ENCODE data around the gene MIA2. TPM values are rescaled to one million over a fixed set of nuclear protein-coding genes. Genes with fewer than 3 reads are reported as not detected.
A peak's percentile ranks its signal among the peaks of the same experiment; 100 is the strongest.

The MIA2 gene
- total and polyA plus RNA-seq, 4 experiments from 2014 or later, result 19.0 to 26.7 (median 26.2) TPM

DNA sequence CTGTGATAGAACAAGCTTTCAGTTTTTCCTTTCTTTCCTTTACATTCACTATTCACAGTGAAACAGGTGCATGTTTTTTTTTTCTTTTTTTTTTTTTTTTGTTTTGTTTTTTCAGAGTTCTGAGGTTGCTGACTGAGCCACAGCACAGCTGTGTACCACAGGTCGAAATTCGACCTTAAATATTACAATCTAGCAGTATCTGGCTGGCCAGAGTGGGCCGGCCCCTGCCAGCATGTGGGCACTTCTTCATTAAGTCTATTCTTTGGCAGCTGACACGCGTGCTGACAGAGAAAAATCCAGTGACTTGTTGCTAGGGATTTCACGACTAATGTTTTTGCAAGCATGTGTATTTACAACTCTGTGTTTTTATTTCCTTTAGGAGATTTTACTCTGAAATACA, 164.7 kb downstream of the MIA2 start:
- intact Hi-C loops (cut with micrococcal nuclease), result no loop called here

GRCh38 chr14:39406560-39406959, 172.8 kb downstream of the MIA2 start:
- peaks cover 0 to 4% (median 0%) of the 10 kb centered on the region in 8 donors for H3K9me3 Mint-ChIP-seq
- H3K4me3 Mint-ChIP-seq, result no peak overlapping the region
- H3K4me3 ChIP-seq (ENCODE audit: low read length in 2 of 2), result no peak overlapping the region
- ChIA-PET POLR2A (ENCODE audit: partially characterized antibody) (interaction anchor here (1.0 kb wide), 1 partner anchor 26 kb away, joined by 3 read pairs; the partner anchor contains the start of gene FBXO33), CTCF (ENCODE audit: partially characterized antibody) (no interaction called here)
- intact Hi-C loops (cut with micrococcal nuclease), result no loop called here
- H3K27ac ChIP-seq (ENCODE audit: low read depth, low read length), result no peak overlapping the region
- DNase-seq, result no peak
- no peaks in the 10 kb centered on the region for H3K9me3 ChIP-seq (ENCODE audit: control insufficient read depth in 1 of 2, low read length in 2 of 2)
- H3K4me1 Mint-ChIP-seq, result peaks cover 24 to 54% (median 29%) of the 10 kb centered on the region in 4 donors
- H3K27ac Mint-ChIP-seq, result peak overlapping the region in 1 of 7 donors; percentile 43
- no peaks in the 10 kb centered on the region for H3K27me3 ChIP-seq (ENCODE audit: insufficient read depth, low read length)
- no peaks in the 10 kb centered on the region for H3K27me3 Mint-ChIP-seq
- no peaks in the 10 kb centered on the region for H3K36me3 ChIP-seq (ENCODE audit: insufficient read depth, low read length)
- no peaks in the 10 kb centered on the region for H3K4me1 ChIP-seq (ENCODE audit: insufficient read depth, low read length)
- H3K36me3 Mint-ChIP-seq, result peaks cover 18 to 21% of the 10 kb centered on the region in 2 donors

More for the DNA sequence above, 164.7 kb downstream of the MIA2 start:
- POLR2A ChIA-PET (ENCODE audit: partially characterized antibody), result no interaction called here
- Histone ChIP-seq H3K36me3 (ENCODE audit: insufficient read depth, low read length) (peaks cover 26% of the 10 kb centered on the region), H3K27me3 (ENCODE audit: insufficient read depth, low read length) (no peaks in the 10 kb centered on the region), H3K4me1 (ENCODE audit: insufficient read depth, low read length) (no peaks in the 10 kb centered on the region), H3K4me3 (ENCODE audit: low read length in 2 of 2) (no peak overlapping the region), H3K9me3 (ENCODE audit: control insufficient read depth in 1 of 2, low read length in 2 of 2) (no peaks in the 10 kb centered on the region), H3K27ac (ENCODE audit: low read depth, low read length) (no peak overlapping the region)
- Mint-ChIP-seq H3K9me3 (no peaks in the 10 kb centered on the region), H3K27ac (no peak overlapping the region), H3K4me1 (peaks cover 0 to 10% (median 3%) of the 10 kb centered on the region in 4 donors), H3K4me3 (no peak overlapping the region), H3K36me3 (peaks cover 44 to 49% of the 10 kb centered on the region in 2 donors), H3K27me3 (no peaks in the 10 kb centered on the region)
- DNase-seq, result no peak
- CTCF ChIA-PET (ENCODE audit: partially characterized antibody), result interaction anchor here (1.0 to 1.2 kb wide), 2 partner anchors 16 to 31 kb away, joined by 3 read pairs; no protein-coding TSS in a partner anchor

DNA sequence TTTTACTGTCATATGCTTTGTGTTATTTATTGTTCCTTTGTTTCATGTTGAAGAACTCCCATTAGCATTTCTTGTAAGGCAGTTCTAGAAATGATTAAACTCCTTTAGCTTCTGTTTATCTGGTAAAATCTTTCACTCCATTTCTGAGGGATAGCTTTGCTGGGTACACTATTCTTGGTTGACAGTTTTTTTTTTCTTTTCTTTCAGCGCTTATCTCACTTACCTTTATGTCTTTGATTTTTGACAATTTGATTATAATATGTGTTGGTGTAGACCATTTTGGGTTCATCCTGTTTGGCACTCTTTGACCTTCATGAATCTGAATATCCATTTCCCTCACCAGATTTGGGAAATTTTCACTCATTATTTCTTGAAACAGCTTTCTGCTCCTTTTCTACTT, 182.4 kb downstream of the MIA2 start:
- H3K27me3 ChIP-seq (ENCODE audit: insufficient read depth, low read length), result no peaks in the 10 kb centered on the region
- H3K9me3 Mint-ChIP-seq, result peaks cover 0 to 26% (median 17%) of the 10 kb centered on the region in 8 donors
- peaks cover 42 to 63% of the 10 kb centered on the region in 2 donors for H3K36me3 Mint-ChIP-seq
- H3K4me3 Mint-ChIP-seq, result peak overlapping the region in 2 of 8 donors; percentile 32 to 58
- peaks cover 4 to 5% of the 10 kb centered on the region in 2 donors for H3K9me3 ChIP-seq (ENCODE audit: control insufficient read depth in 1 of 2, low read length in 2 of 2)
- peaks cover 15 to 31% (median 27%) of the 10 kb centered on the region in 4 donors for H3K4me1 Mint-ChIP-seq
- POLR2A ChIA-PET (ENCODE audit: partially characterized antibody), result interaction anchor here (1.0 to 4.0 kb wide), 2 partner anchors 16 to 23 kb away, joined by 4 to 17 read pairs; partner anchors contain the start of gene FBXO33
- CTCF ChIA-PET (ENCODE audit: partially characterized antibody), result interaction anchor here (1.5 kb wide), 1 partner anchor 15 kb away, joined by 3 read pairs; no protein-coding TSS in a partner anchor
- no peak for DNase-seq
- H3K4me1 ChIP-seq (ENCODE audit: insufficient read depth, low read length), result peaks cover 5% of the 10 kb centered on the region
- H3K4me3 ChIP-seq (ENCODE audit: low read length in 2 of 2), result no peak overlapping the region
- H3K27ac Mint-ChIP-seq, result peak overlapping the region in 1 of 7 donors; percentile 46
- no peaks in the 10 kb centered on the region for H3K36me3 ChIP-seq (ENCODE audit: insufficient read depth, low read length)
- no peaks in the 10 kb centered on the region for H3K27me3 Mint-ChIP-seq
- no peak overlapping the region for H3K27ac ChIP-seq (ENCODE audit: low read depth, low read length)
- intact Hi-C loops (cut with micrococcal nuclease), result no loop called here

DNA sequence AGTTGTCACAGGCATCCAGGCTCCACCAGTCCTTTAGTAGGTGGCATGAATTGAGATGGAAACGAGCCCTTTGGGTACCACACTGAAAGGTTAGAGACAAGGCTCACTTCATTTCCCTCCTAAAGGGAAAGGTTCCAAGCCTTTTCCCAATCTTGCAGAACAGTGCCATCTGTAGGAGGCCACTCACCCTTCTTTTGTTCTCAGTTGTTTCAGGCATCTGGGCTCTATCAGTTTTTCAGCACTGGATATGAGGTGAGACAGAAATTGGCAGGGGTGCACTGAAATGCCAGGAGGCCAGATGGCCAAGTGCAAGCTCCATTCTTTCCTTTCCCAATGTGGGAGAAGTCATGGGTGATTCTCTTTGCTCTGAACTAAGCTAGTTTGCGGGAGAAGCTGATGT, 183.3 kb downstream of the MIA2 start:
- peak overlapping the region in 2 of 7 donors; percentile 52 to 72 for H3K27ac Mint-ChIP-seq
- intact Hi-C loops (cut with micrococcal nuclease), result no loop called here
- DNase-seq, result no peak

GRCh38 chr14:39419272-39419671, 185.6 kb downstream of the MIA2 start:
- ChIA-PET POLR2A (ENCODE audit: partially characterized antibody) (no interaction called here), CTCF (ENCODE audit: partially characterized antibody) (no interaction called here)
- H3K4me1 ChIP-seq (ENCODE audit: insufficient read depth, low read length), result peaks cover 35% of the 10 kb centered on the region
- H3K4me1 Mint-ChIP-seq, result peaks cover 30 to 58% (median 46%) of the 10 kb centered on the region in 4 donors
- H3K4me3 Mint-ChIP-seq, result no peak overlapping the region
- H3K9me3 ChIP-seq (ENCODE audit: control insufficient read depth in 1 of 2, low read length in 2 of 2), result peaks cover 4 to 5% of the 10 kb centered on the region in 2 donors
- H3K27ac ChIP-seq (ENCODE audit: low read depth, low read length), result no peak overlapping the region
- peaks cover 0 to 25% (median 15%) of the 10 kb centered on the region in 8 donors for H3K9me3 Mint-ChIP-seq
- no peak for DNase-seq
- H3K4me3 ChIP-seq (ENCODE audit: low read length in 2 of 2), result no peak overlapping the region
- no peak overlapping the region for H3K27ac Mint-ChIP-seq
- no peaks in the 10 kb centered on the region for H3K27me3 ChIP-seq (ENCODE audit: insufficient read depth, low read length)
- H3K27me3 Mint-ChIP-seq, result no peaks in the 10 kb centered on the region
- H3K36me3 ChIP-seq (ENCODE audit: insufficient read depth, low read length), result no peaks in the 10 kb centered on the region
- peaks cover 41 to 51% of the 10 kb centered on the region in 2 donors for H3K36me3 Mint-ChIP-seq
- intact Hi-C loops (cut with micrococcal nuclease), result no loop called here

More for the DNA sequence above, 183.3 kb downstream of the MIA2 start:
- H3K4me3 ChIP-seq (ENCODE audit: low read length in 2 of 2), result no peak overlapping the region
- peaks cover 0 to 26% (median 17%) of the 10 kb centered on the region in 8 donors for H3K9me3 Mint-ChIP-seq
- H3K27ac ChIP-seq (ENCODE audit: low read depth, low read length), result no peak overlapping the region
- no peak overlapping the region for H3K4me3 Mint-ChIP-seq
- H3K4me1 Mint-ChIP-seq, result peaks cover 18 to 41% (median 35%) of the 10 kb centered on the region in 4 donors
- no peaks in the 10 kb centered on the region for H3K27me3 Mint-ChIP-seq
- ChIA-PET POLR2A (ENCODE audit: partially characterized antibody) (no interaction called here), CTCF (ENCODE audit: partially characterized antibody) (interaction anchor here (1.5 kb wide), 1 partner anchor 16 kb away, joined by 3 read pairs; no protein-coding TSS in a partner anchor)
- peaks cover 14% of the 10 kb centered on the region for H3K4me1 ChIP-seq (ENCODE audit: insufficient read depth, low read length)
- peaks cover 4 to 5% of the 10 kb centered on the region in 2 donors for H3K9me3 ChIP-seq (ENCODE audit: control insufficient read depth in 1 of 2, low read length in 2 of 2)
- no peaks in the 10 kb centered on the region for H3K27me3 ChIP-seq (ENCODE audit: insufficient read depth, low read length)
- peaks cover 48 to 63% of the 10 kb centered on the region in 2 donors for H3K36me3 Mint-ChIP-seq
- no peaks in the 10 kb centered on the region for H3K36me3 ChIP-seq (ENCODE audit: insufficient read depth, low read length)

GRCh38 chr14:39422243-39422642, 188.5 kb downstream of the MIA2 start:
- Mint-ChIP-seq H3K9me3 (peaks cover 0 to 8% (median under 1%) of the 10 kb centered on the region in 8 donors), H3K4me1 (peaks cover 46 to 80% (median 63%) of the 10 kb centered on the region in 4 donors), H3K4me3 (peak overlapping the region in 3 of 8 donors; percentile 20 to 66 (median 35)), H3K36me3 (peaks cover 29 to 31% of the 10 kb centered on the region in 2 donors), H3K27me3 (no peaks in the 10 kb centered on the region), H3K27ac (no peak overlapping the region)
- ChIA-PET POLR2A (ENCODE audit: partially characterized antibody) (interaction anchor here (1.7 kb wide), 1 partner anchor 9 kb away, joined by 11 read pairs; no protein-coding TSS in a partner anchor), CTCF (ENCODE audit: partially characterized antibody) (no interaction called here)
- no peaks in the 10 kb centered on the region for H3K9me3 ChIP-seq (ENCODE audit: control insufficient read depth in 1 of 2, low read length in 2 of 2)
- no peak overlapping the region for H3K27ac ChIP-seq (ENCODE audit: low read depth, low read length)
- no peak for DNase-seq
- no peaks in the 10 kb centered on the region for H3K36me3 ChIP-seq (ENCODE audit: insufficient read depth, low read length)
- H3K4me3 ChIP-seq (ENCODE audit: low read length in 2 of 2), result no peak overlapping the region
- peaks cover 62% of the 10 kb centered on the region for H3K4me1 ChIP-seq (ENCODE audit: insufficient read depth, low read length)
- intact Hi-C loops (cut with micrococcal nuclease), result no loop called here
- H3K27me3 ChIP-seq (ENCODE audit: insufficient read depth, low read length), result no peaks in the 10 kb centered on the region

GRCh38 chr14:39423793-39424192, 190.1 kb downstream of the MIA2 start:
- POLR2A ChIA-PET (ENCODE audit: partially characterized antibody), result interaction anchor here (1.7 kb wide), 1 partner anchor 7 kb away, joined by 11 read pairs; no protein-coding TSS in a partner anchor
- DNase-seq, result no peak
- Mint-ChIP-seq H3K27me3 (no peaks in the 10 kb centered on the region), H3K36me3 (peaks cover 22 to 30% of the 10 kb centered on the region in 2 donors), H3K4me1 (peaks cover 54 to 92% (median 72%) of the 10 kb centered on the region in 4 donors), H3K27ac (peak overlapping the region in 1 of 7 donors; percentile 12), H3K4me3 (peak overlapping the region in 3 of 8 donors; percentile 1 to 72 (median 22)), H3K9me3 (peaks cover 0 to 3% (median 0%) of the 10 kb centered on the region in 8 donors)
- Histone ChIP-seq H3K4me3 (ENCODE audit: low read length in 2 of 2) (no peak overlapping the region), H3K36me3 (ENCODE audit: insufficient read depth, low read length) (no peaks in the 10 kb centered on the region), H3K27ac (ENCODE audit: low read depth, low read length) (no peak overlapping the region), H3K27me3 (ENCODE audit: insufficient read depth, low read length) (no peaks in the 10 kb centered on the region), H3K4me1 (ENCODE audit: insufficient read depth, low read length) (peaks cover 77% of the 10 kb centered on the region), H3K9me3 (ENCODE audit: control insufficient read depth in 1 of 2, low read length in 2 of 2) (no peaks in the 10 kb centered on the region)
- intact Hi-C loops (cut with micrococcal nuclease), result no loop called here
- CTCF ChIA-PET (ENCODE audit: partially characterized antibody), result no interaction called here

Data from CD4-positive, alpha-beta memory T cell (primary cell).